Stimulated activated naive B cell treated with anti-CD40 and anti-IgM and Interleukin-4, amounts not matched to agents 10 μg/mL and 1 μg/mL and 100 μg/mL, for 72 hours (primary cell): ENCODE data around the gene SOHLH1.

ENCODE experiments used
- ATAC-seq, 2 donors: fragments of 150-1000 bp; cut with Tn5 transposase; replicated peaks; 2 replicates each; pipeline ENCODE4 v1.10.0; 2021; ENCODE audit warnings: moderate library complexity in 1 of 2
- DNase-seq: peaks from one replicate; pipeline ENCODE4 v3.0.0; 2021
- H3K27ac Mint-ChIP-seq: one replicate; pipeline ENCODE4 v1.8.0; 2022; ENCODE audit warnings: mild to moderate bottlenecking, mixed read lengths
- H3K27me3 Mint-ChIP-seq, 2 donors: one replicate each; pipeline ENCODE4 v1.8.0; 2022; ENCODE audit warnings: mixed read lengths in 2 of 2
- H3K36me3 Mint-ChIP-seq, 2 donors: one replicate each; pipeline ENCODE4 v1.8.0; 2022; ENCODE audit warnings: mixed read lengths in 2 of 2, mild to moderate bottlenecking in 1 of 2
- H3K4me1 Mint-ChIP-seq, 2 donors: one replicate each; pipeline ENCODE4 v1.8.0; 2022; ENCODE audit warnings: mixed read lengths in 2 of 2, mild to moderate bottlenecking in 1 of 2
- H3K4me3 Mint-ChIP-seq, 2 donors: one replicate each; pipeline ENCODE4 v1.8.0; 2022; ENCODE audit warnings: mild to moderate bottlenecking in 2 of 2, mixed read lengths in 2 of 2, moderate library complexity in 1 of 2
- H3K9me3 Mint-ChIP-seq, 2 donors: one replicate each; pipeline ENCODE4 v1.8.0; 2022; ENCODE audit warnings: mixed read lengths in 2 of 2, mild to moderate bottlenecking in 1 of 2

Gene SOHLH1

DNA sequence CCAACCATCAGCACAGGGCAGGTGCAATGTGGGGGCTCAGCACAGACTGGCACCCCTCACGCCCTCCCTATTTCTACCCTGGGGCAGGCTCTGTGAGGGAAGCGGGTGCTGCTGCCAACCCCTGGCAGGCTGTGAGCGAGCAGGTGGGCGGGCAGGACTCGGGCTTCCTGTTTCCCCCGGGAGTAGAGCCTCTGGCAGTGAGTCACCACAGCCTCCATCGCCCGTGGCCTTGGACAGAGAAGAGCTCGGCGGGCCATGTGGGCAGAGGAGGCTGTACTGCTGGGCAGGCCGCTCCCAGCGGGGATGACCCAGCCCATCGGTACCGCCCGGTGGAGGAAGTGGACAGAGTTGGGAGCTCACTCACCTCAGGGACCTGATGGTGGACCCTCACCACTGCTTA is 19.3 kb upstream of the SOHLH1 start:
- no peaks in the 10 kb centered on the region for H3K9me3 Mint-ChIP-seq
- DNase-seq (no peak), ATAC-seq (peak; percentile 27 to 48)
- H3K27ac Mint-ChIP-seq = no peak overlapping the region
- no peaks in the 10 kb centered on the region for H3K4me1 Mint-ChIP-seq
- H3K27me3 Mint-ChIP-seq = peaks cover 39 to 57% of the 10 kb centered on the region in 2 donors
- no peak overlapping the region for H3K4me3 Mint-ChIP-seq
- no peaks in the 10 kb centered on the region for H3K36me3 Mint-ChIP-seq

DNA sequence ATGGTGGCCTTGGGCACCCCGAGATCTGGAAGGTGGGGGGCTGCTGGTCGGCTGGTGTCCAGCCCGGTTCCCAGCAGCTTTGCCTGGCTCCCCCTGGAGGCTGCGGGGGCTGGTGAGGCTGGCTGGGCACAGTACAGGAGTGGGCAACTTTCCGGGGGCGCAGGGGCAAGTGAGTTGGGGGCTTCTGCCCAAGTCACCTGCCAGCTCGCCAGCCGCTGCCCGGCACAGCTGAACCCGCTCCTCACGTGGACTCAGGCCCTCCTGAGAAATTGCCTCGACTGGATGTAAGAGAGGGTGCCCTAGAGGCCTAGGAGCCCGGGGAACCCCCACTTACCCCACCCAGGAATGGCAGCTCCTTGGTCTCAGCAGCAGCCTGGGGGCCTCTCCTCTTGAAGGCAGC is 18.1 kb upstream of the SOHLH1 start:
- peaks cover 48 to 69% of the 10 kb centered on the region in 2 donors for H3K27me3 Mint-ChIP-seq
- H3K4me1 Mint-ChIP-seq = no peaks in the 10 kb centered on the region
- H3K27ac Mint-ChIP-seq = no peak overlapping the region
- H3K4me3 Mint-ChIP-seq = no peak overlapping the region
- DNase-seq (no peak), ATAC-seq (no peak)
- H3K9me3 Mint-ChIP-seq = no peaks in the 10 kb centered on the region
- no peaks in the 10 kb centered on the region for H3K36me3 Mint-ChIP-seq

GRCh38 chr9:135716045-135716444 is 16.8 kb upstream of the SOHLH1 start:
- Mint-ChIP-seq H3K27ac (no peak overlapping the region), H3K9me3 (no peaks in the 10 kb centered on the region), H3K4me1 (no peaks in the 10 kb centered on the region), H3K27me3 (peaks cover 53 to 75% of the 10 kb centered on the region in 2 donors), H3K4me3 (no peak overlapping the region), H3K36me3 (no peaks in the 10 kb centered on the region)
- DNase-seq = no peak
- ATAC-seq = no peak

- Mint-ChIP-seq H3K4me1 (no peaks in the 10 kb centered on the region), H3K9me3 (no peaks in the 10 kb centered on the region), H3K27ac (no peak overlapping the region), H3K27me3 (peaks cover 49 to 68% of the 10 kb centered on the region in 2 donors), H3K4me3 (no peak overlapping the region), H3K36me3 (no peaks in the 10 kb centered on the region)
- DNase-seq = no peak
- no peak for ATAC-seq
Measured at GRCh38 chr9:135715056-135715595, 15.8 kb upstream of the SOHLH1 start.

GRCh38 chr9:135714242-135715055 is 15.2 kb upstream of the SOHLH1 start:
- H3K27ac Mint-ChIP-seq = no peak overlapping the region
- H3K4me1 Mint-ChIP-seq = no peaks in the 10 kb centered on the region
- no peaks in the 10 kb centered on the region for H3K9me3 Mint-ChIP-seq
- no peak overlapping the region for H3K4me3 Mint-ChIP-seq
- no peaks in the 10 kb centered on the region for H3K36me3 Mint-ChIP-seq
- no peak for ATAC-seq
- peaks cover 49 to 68% of the 10 kb centered on the region in 2 donors for H3K27me3 Mint-ChIP-seq
- no peak for DNase-seq

DNA sequence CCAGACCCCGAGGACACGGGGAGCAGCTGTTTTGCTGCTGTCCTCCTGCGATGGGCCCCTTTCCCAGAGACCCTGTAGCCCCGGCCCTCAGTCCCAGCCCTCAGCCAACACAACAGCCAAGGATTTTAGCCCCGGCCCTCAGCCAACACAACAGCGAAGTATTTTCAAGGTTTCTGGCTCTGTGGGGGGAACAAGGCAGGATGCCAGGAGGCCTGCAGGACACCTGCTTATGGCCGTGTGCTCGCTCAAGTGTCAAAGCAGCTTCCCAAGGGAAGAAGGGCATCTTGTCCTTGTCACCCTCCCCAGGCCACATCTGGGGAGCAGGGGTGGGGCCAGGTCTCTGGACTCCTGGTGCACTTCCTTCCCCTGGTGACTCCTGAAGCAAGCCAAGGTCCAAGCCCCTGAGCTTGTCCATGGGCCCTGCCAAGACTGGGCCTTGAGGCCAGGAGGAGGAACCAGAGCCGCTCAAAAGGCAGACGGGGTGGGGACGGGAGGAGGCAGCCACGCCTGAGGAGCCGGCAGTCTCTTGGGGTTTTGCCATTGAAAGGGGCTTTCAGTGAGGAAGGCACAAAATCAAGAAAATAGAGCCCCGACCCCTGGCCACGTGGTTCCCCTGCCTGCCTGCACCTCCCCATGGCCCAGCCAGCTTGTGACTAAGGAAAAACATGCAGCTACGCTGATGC is 13.5 kb upstream of the SOHLH1 start:
- ATAC-seq (no peak), DNase-seq (no peak)
- Mint-ChIP-seq H3K4me1 (no peaks in the 10 kb centered on the region), H3K27me3 (peaks cover 43 to 53% of the 10 kb centered on the region in 2 donors), H3K36me3 (no peaks in the 10 kb centered on the region), H3K27ac (no peak overlapping the region), H3K9me3 (no peaks in the 10 kb centered on the region), H3K4me3 (no peak overlapping the region)

GRCh38 chr9:135711881-135712280 is 12.6 kb upstream of the SOHLH1 start:
- Mint-ChIP-seq H3K4me1 (no peaks in the 10 kb centered on the region), H3K27me3 (peaks cover 38 to 46% of the 10 kb centered on the region in 2 donors), H3K4me3 (no peak overlapping the region), H3K27ac (no peak overlapping the region), H3K36me3 (no peaks in the 10 kb centered on the region), H3K9me3 (no peaks in the 10 kb centered on the region)
- no peak for DNase-seq
- ATAC-seq = no peak

DNA sequence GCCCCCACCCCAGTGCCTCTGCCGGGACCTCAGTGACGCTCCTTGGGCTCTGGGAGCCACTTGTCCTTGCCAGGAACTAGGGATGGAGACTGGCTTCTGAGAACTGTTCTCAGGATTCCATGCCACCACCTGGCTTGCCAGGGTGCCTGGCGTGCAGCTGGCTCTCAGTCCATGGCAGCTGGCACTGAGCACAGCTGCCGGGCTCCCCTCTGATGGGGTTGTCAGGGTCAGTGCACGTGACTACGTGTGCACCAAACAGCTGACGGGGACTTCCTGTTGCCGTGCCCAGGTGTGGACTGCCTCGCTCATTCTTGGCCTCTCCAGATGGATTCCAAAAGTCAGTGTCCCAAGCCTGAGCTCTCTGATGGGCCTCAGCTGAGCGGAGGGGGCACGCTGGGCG is 12.1 kb upstream of the SOHLH1 start:
- Mint-ChIP-seq H3K9me3 (no peaks in the 10 kb centered on the region), H3K27me3 (peaks cover 33 to 41% of the 10 kb centered on the region in 2 donors), H3K27ac (no peak overlapping the region), H3K4me1 (no peaks in the 10 kb centered on the region), H3K4me3 (no peak overlapping the region), H3K36me3 (no peaks in the 10 kb centered on the region)
- DNase-seq (no peak), ATAC-seq (no peak)

DNA sequence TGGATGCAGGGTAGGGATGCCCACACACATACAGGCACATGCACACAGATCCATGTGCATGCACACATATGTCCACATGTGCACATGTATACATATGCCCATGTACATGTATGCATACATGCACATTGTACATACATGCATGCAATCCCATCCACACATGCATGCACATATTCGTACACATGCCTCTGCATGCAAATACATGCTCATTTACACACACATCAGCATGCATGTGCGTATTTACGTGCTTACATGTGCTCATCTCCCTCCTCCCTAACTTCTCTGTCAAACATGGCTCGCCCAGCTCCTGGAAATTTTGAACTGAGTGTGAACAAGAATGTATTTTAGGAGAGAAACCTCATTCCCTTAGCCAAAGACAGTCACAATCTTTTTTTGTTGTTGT is 8.9 kb upstream of the SOHLH1 start:
- DNase-seq = no peak
- ATAC-seq = no peak
- H3K4me1 Mint-ChIP-seq = no peaks in the 10 kb centered on the region
- peaks cover 17 to 29% of the 10 kb centered on the region in 2 donors for H3K27me3 Mint-ChIP-seq
- H3K4me3 Mint-ChIP-seq = no peak overlapping the region
- no peak overlapping the region for H3K27ac Mint-ChIP-seq
- H3K36me3 Mint-ChIP-seq = no peaks in the 10 kb centered on the region
- H3K9me3 Mint-ChIP-seq = no peaks in the 10 kb centered on the region

- no peak overlapping the region for H3K27ac Mint-ChIP-seq
Measured at GRCh38 chr9:135707252-135708138, 8.2 kb upstream of the SOHLH1 start.

GRCh38 chr9:135706288-135706687 is 7.0 kb upstream of the SOHLH1 start:
- H3K9me3 Mint-ChIP-seq = no peaks in the 10 kb centered on the region
- DNase-seq = no peak
- peaks cover 8 to 23% of the 10 kb centered on the region in 2 donors for H3K27me3 Mint-ChIP-seq
- H3K36me3 Mint-ChIP-seq = no peaks in the 10 kb centered on the region
- H3K4me1 Mint-ChIP-seq = no peaks in the 10 kb centered on the region
- no peak overlapping the region for H3K27ac Mint-ChIP-seq
- ATAC-seq = no peak
- H3K4me3 Mint-ChIP-seq = no peak overlapping the region

More at GRCh38 chr9:135707252-135708138, 8.2 kb upstream of the SOHLH1 start:
- ATAC-seq = no peak
- Mint-ChIP-seq H3K27me3 (peaks cover 14 to 29% of the 10 kb centered on the region in 2 donors), H3K4me1 (no peaks in the 10 kb centered on the region), H3K9me3 (no peaks in the 10 kb centered on the region), H3K36me3 (no peaks in the 10 kb centered on the region), H3K4me3 (no peak overlapping the region)
- DNase-seq = no peak

GRCh38 chr9:135705376-135705775 is 6.1 kb upstream of the SOHLH1 start:
- H3K27ac Mint-ChIP-seq = peak overlapping the region; percentile 34
- H3K4me1 Mint-ChIP-seq = no peaks in the 10 kb centered on the region
- no peak for DNase-seq
- H3K36me3 Mint-ChIP-seq = no peaks in the 10 kb centered on the region
- H3K4me3 Mint-ChIP-seq = no peak overlapping the region
- H3K27me3 Mint-ChIP-seq = peaks cover 11 to 28% of the 10 kb centered on the region in 2 donors
- ATAC-seq = no peak
- H3K9me3 Mint-ChIP-seq = no peaks in the 10 kb centered on the region

DNA sequence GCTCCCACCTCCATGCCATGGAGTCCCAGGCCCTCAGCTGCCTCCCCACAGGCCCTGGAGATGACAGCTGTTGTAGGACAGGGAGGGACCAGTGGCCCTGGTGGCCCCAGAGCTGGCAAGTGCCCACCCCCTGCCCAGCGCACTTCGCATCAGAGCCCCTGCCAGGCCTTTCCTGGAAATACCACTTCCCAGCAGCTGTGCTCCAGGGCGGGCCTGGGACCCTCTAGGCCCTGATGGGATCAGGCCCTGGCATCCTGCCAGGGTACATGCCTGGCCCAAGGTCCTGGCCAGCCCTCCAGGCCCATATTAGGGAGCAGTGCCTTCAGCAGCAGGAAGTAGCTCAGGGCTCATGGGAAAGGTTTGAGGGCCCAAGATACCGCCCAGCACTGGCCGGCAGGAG is 5.2 kb upstream of the SOHLH1 start:
- Mint-ChIP-seq H3K27ac (no peak overlapping the region), H3K4me3 (no peak overlapping the region), H3K36me3 (no peaks in the 10 kb centered on the region), H3K9me3 (no peaks in the 10 kb centered on the region), H3K4me1 (no peaks in the 10 kb centered on the region), H3K27me3 (peaks cover 12 to 35% of the 10 kb centered on the region in 2 donors)
- ATAC-seq (no peak), DNase-seq (no peak)

DNA sequence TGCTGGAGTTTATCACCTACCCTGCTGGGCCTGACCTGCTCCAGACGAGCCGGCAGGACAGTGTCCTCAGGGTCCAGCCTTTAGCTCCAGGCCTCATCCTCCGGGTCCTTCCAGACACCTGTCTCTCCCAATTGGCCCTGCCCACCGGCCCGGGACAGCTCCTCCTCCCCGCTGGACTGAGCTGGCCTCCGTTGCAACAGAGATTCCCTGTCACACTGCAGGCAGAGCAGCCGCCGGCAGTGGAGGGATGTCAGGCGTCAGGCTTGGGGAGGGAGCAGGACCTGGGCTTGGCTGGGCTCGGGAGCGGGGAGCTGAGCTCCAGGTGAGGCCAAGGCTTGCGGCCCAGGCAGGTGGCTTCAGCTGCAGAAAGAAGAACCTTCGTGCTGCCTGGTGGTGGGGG is 4.4 kb upstream of the SOHLH1 start:
- Mint-ChIP-seq H3K4me3 (no peak overlapping the region), H3K27me3 (peaks cover 12 to 35% of the 10 kb centered on the region in 2 donors), H3K36me3 (no peaks in the 10 kb centered on the region), H3K4me1 (no peaks in the 10 kb centered on the region), H3K9me3 (no peaks in the 10 kb centered on the region), H3K27ac (no peak overlapping the region)
- DNase-seq (no peak), ATAC-seq (no peak)
